ENCODE measurements around the gene ELMOD1.

Gene ELMOD1

DNA sequence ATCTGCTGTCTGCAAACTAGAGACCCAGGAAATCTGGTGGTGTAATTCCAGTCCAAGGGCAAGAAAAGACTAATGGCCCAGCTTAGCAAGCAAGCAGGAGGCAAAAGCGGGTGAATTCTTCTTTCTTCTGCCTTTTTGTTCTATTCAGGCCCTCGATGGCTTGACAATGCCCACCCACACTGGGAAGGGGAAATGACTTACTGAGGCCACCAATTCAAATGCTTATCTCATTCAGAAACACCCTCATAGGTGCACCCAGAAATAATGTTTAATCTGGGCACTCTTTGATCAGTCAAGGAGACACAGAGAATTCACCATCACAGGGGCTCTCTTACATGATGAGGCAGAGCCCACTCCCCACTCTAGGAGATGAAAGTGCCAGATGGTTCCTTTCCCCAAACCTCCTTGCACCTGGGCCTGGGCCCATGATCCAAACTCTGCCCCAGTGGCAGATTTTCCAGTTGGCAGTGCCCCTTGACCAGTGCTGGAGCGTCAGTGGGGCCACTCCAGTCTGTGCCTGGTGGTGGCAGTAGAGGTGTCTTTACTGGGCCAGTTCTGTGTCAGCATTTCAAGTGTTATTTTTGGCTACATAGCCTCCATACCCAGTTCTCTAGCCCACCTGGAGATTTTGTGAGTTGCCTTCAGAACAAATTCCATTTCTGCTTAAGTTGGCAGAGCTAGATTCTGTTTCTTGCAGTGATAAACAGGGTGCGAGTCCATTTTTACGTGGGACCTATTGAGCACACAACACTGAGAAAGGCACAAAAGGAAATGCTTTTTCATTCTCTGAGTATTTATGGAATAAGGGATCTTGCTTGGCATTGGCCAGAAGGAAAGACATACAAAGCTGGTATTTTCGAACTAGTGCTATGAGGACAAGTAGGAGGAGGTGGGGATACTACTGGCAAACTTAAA is 7.5 kb downstream of the ELMOD1 start:
- TF ChIP-seq REST (IDR thresholded peaks at IDR 0.05; ENCODE audit: insufficient replicate concordance, low read depth) (no peak), CTCF (IDR thresholded peaks at IDR 0.05; ENCODE audit: insufficient read depth, low read length) (peak; percentile 27)
- DNase-seq (ENCODE audit: low read depth in 1 of 2, low spot score in 1 of 2) = peak in 1 of 2 experiments; percentile 9

GRCh38 chr11:107605061-107606006 is 14.4 kb downstream of the ELMOD1 start:
- H3K4me3 ChIP-seq (replicated peaks; ENCODE audit: insufficient read depth, low read length) = no peak overlapping the region
- no peak overlapping the region for H3K27ac ChIP-seq (replicated peaks)
- no peak for TF ChIP-seq GABPA (IDR thresholded peaks at IDR 0.05; ENCODE audit: low read depth)
- TF ChIP-seq POLR2AphosphoS5 (IDR thresholded peaks at IDR 0.05; ENCODE audit: low read depth) = no peak
- TF ChIP-seq REST (IDR thresholded peaks at IDR 0.05; ENCODE audit: insufficient replicate concordance, low read depth) = no peak
- TF ChIP-seq CTCF (IDR thresholded peaks at IDR 0.05; ENCODE audit: insufficient read depth, low read length) = no peak
- no peak for TF ChIP-seq SPI1 (IDR thresholded peaks at IDR 0.05; ENCODE audit: borderline replicate concordance, low read depth)
- no peak for DNase-seq (ENCODE audit: low read depth in 1 of 2, low spot score in 1 of 2)
- H3K27me3 ChIP-seq (ENCODE audit: insufficient read depth, poor library complexity, severe bottlenecking) = peaks cover 9% of the 10 kb centered on the region

More for the DNA sequence above, 7.5 kb downstream of the ELMOD1 start:
- H3K4me3 ChIP-seq (replicated peaks; ENCODE audit: insufficient read depth, low read length) = no peak overlapping the region
- peaks cover 27% of the 10 kb centered on the region for H3K27me3 ChIP-seq (ENCODE audit: insufficient read depth, poor library complexity, severe bottlenecking)
- no peak overlapping the region for H3K27ac ChIP-seq (replicated peaks)

- DNase-seq (ENCODE audit: low read depth in 1 of 2, low spot score in 1 of 2) = no peak
- TF ChIP-seq CTCF (IDR thresholded peaks at IDR 0.05; ENCODE audit: insufficient read depth, low read length) (no peak), REST (IDR thresholded peaks at IDR 0.05; ENCODE audit: insufficient replicate concordance, low read depth) (no peak), GABPA (IDR thresholded peaks at IDR 0.05; ENCODE audit: low read depth) (no peak), POLR2AphosphoS5 (IDR thresholded peaks at IDR 0.05; ENCODE audit: low read depth) (no peak), SPI1 (IDR thresholded peaks at IDR 0.05; ENCODE audit: borderline replicate concordance, low read depth) (no peak)
- H3K27ac ChIP-seq (replicated peaks) = no peak overlapping the region
Measured at GRCh38 chr11:107606141-107606540, 15.2 kb downstream of the ELMOD1 start.

More at GRCh38 chr11:107606141-107606540, 15.2 kb downstream of the ELMOD1 start:
- Histone ChIP-seq H3K27me3 (ENCODE audit: insufficient read depth, poor library complexity, severe bottlenecking) (peaks cover 9% of the 10 kb centered on the region), H3K4me3 (replicated peaks; ENCODE audit: insufficient read depth, low read length) (no peak overlapping the region)
